Non-pigmented ciliary epithelial cell (primary cell): ENCODE results near the gene DRD1.
"Not testable (repeated sequence)": the region's sequence is repeated elsewhere in the genome, so short reads cannot be mapped to it uniquely, and the experiment has no call there.

Source experiments
- DNase-seq: peaks from one replicate; pipeline ENCODE4 v3.0.0-alpha.2; 2010; ENCODE audit warnings: low read depth

DRD1 gene

GRCh38 chr5:175467983-175468690 lies 24.2 kb upstream of the DRD1 start:
- DNase-seq, result no peak

- no peak for DNase-seq
These were observed 22.8 kb upstream of the DRD1 start for GRCh38 chr5:175466700-175467318.

GRCh38 chr5:175465282-175465681 lies 21.3 kb upstream of the DRD1 start:
- no peak for DNase-seq

- no peak for DNase-seq
These were observed 20.9 kb upstream of the DRD1 start for GRCh38 chr5:175464942-175465233.

GRCh38 chr5:175464074-175464941 lies 20.3 kb upstream of the DRD1 start:
- DNase-seq, result no peak

- DNase-seq, result no peak
These were observed 19.7 kb upstream of the DRD1 start for GRCh38 chr5:175463641-175464040.

GRCh38 chr5:175461370-175461769 lies 17.4 kb upstream of the DRD1 start:
- DNase-seq, result no peak

GRCh38 chr5:175460552-175460951 lies 16.6 kb upstream of the DRD1 start:
- no peak for DNase-seq

- no peak for DNase-seq
These were observed 16.1 kb upstream of the DRD1 start for GRCh38 chr5:175460126-175460525.

GRCh38 chr5:175457466-175457865 lies 13.5 kb upstream of the DRD1 start:
- DNase-seq, result no peak

GRCh38 chr5:175456105-175456742 lies 12.2 kb upstream of the DRD1 start:
- no peak for DNase-seq

- DNase-seq, result not testable (repeated sequence)
These were observed 10.4 kb upstream of the DRD1 start for GRCh38 chr5:175454338-175454737.

- no peak for DNase-seq
These were observed 8.2 kb upstream of the DRD1 start for GRCh38 chr5:175452166-175452565.

- no peak for DNase-seq
These were observed 4.3 kb upstream of the DRD1 start for GRCh38 chr5:175448276-175448675.

GRCh38 chr5:175447571-175447970 lies 3.6 kb upstream of the DRD1 start:
- DNase-seq, result no peak

- DNase-seq, result not testable (repeated sequence)
These were observed 2.4 kb upstream of the DRD1 start for GRCh38 chr5:175446378-175446777.

GRCh38 chr5:175444905-175445456 lies 999 bp upstream of the DRD1 start:
- no peak for DNase-seq

- DNase-seq, result no peak
These were observed 395 bp downstream of the DRD1 start for GRCh38 chr5:175443514-175444059.

GRCh38 chr5:175438234-175438857 lies 5.6 kb downstream of the DRD1 start:
- DNase-seq, result no peak

- DNase-seq, result no peak
These were observed 7.6 kb downstream of the DRD1 start for GRCh38 chr5:175436359-175436758.

GRCh38 chr5:175434800-175435199 lies 9.2 kb downstream of the DRD1 start:
- no peak for DNase-seq

- DNase-seq, result no peak
These were observed 16.2 kb downstream of the DRD1 start for GRCh38 chr5:175427762-175428161.
